Retinal pigment epithelial cell (primary cell): ENCODE data around the gene PGK2.
"Not testable (repeated sequence)": the region's sequence is repeated elsewhere in the genome, so short reads cannot be mapped to it uniquely, and the experiment has no call there.

Source experiments
- DNase-seq: peaks from one replicate; pipeline ENCODE4 v3.0.0-alpha.2; 2010; ENCODE audit warnings: low read depth
- H3K4me3 ChIP-seq: 2 replicates; pipeline ENCODE4 v1.5.1; 2011; ENCODE audit warnings: mild to moderate bottlenecking, low read length, control low read depth, moderate library complexity
- TF ChIP-seq, protein P1 (sequence below): conservative IDR thresholded peaks from 2 replicates; pipeline ENCODE4 v1.5.1; 2011; ENCODE audit warnings: low read depth, low read length, control low read depth, inconsistent platforms

The PGK2 gene

DNA sequence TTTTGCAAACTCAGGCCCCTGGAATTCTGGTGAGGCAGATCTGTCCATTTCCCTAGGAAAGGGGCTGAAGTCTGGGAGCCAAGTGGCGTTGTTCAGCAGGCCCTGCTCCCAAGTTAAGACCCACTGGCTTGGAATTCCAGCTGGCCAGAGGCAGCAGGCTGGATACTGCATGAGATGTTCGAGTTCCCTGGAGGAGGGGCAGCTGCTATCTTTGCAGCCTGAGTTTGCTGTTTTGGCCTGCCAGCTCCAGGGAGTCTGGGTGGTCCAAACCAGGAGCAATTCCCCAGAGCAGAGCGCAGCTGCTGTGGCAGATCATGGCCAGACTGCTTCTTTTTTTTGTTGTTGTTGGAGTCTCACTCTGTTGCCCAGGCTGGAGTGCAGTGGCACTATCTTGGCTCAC, 18.2 kb upstream of the PGK2 start:
- no peak for DNase-seq
- H3K4me3 ChIP-seq = no peak overlapping the region
- TF ChIP-seq, protein P1, sequence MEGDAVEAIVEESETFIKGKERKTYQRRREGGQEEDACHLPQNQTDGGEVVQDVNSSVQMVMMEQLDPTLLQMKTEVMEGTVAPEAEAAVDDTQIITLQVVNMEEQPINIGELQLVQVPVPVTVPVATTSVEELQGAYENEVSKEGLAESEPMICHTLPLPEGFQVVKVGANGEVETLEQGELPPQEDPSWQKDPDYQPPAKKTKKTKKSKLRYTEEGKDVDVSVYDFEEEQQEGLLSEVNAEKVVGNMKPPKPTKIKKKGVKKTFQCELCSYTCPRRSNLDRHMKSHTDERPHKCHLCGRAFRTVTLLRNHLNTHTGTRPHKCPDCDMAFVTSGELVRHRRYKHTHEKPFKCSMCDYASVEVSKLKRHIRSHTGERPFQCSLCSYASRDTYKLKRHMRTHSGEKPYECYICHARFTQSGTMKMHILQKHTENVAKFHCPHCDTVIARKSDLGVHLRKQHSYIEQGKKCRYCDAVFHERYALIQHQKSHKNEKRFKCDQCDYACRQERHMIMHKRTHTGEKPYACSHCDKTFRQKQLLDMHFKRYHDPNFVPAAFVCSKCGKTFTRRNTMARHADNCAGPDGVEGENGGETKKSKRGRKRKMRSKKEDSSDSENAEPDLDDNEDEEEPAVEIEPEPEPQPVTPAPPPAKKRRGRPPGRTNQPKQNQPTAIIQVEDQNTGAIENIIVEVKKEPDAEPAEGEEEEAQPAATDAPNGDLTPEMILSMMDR = no peak

DNA sequence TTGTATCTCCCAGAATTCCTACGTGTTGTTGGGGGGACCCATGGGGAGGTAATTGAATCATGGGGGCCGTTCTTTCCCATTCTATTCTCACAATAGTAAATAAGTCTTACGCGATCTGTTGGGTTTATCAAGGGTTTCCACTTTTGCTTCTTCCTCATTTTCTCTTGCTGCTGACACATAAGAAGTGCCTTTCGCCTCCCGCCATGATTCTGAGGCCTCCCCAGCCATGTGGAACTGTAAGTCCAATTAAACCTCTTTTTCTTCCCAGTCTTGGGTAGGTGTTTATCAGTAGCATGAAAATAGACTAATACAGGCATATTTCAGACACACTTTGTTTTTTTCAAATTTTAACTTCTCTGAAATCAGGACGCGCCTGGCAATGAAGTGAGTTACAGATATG, 14.4 kb upstream of the PGK2 start:
- TF ChIP-seq, protein P1 = no peak
- no peak overlapping the region for H3K4me3 ChIP-seq
- DNase-seq = no peak

DNA sequence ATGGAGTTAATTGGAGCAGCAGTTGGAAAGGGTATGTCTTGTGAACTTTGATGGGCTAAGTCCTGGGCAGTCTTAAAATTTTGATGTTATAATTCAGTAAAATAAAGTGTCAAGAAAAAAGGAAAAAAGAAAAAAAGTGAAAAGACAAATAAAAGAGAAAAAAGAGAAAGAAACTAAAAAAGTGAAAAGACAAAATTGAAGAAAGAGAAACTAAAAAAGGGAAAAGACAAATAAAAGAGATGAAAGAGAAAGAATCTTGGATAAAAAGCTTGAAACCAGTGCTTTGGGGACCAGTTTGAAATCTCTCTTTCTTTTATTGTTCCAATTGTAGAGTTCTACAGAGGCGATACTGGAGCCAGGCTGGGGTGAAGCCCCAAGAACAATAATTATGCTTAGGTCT, 12.0 kb upstream of the PGK2 start:
- DNase-seq = no peak
- H3K4me3 ChIP-seq = no peak overlapping the region
- TF ChIP-seq, protein P1 = no peak

DNA sequence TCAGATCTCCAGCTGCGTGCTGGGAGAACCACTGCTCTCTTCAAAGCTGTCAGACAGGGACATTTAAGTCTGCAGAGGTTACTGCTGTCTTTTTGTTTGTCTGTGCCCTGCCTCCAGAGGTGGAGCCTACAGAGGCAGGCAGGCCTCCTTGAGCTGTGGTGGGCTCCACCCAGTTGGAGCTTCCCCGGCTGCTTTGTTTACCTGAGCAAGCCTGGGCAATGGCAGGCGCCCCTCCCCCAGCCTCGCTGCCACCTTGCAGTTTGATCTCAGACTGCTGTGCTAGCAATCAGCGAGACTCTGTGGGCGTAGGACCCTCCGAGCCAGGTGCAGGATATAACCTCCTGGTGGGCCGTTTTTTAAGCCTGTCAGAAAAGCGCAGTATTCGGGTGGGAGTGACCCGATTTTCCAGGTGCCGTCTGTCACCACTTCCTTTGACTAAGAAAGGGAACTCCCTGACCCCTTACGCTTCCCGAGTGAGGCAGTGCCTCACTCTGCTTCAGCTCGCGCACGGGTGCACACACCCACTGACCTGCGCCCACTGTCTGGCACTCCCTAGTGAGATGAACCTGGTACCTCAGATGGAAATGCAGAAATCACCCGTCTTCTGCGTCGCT, 9.9 kb upstream of the PGK2 start:
- DNase-seq, H3K4me3 ChIP-seq: not testable (repeated sequence)

DNA sequence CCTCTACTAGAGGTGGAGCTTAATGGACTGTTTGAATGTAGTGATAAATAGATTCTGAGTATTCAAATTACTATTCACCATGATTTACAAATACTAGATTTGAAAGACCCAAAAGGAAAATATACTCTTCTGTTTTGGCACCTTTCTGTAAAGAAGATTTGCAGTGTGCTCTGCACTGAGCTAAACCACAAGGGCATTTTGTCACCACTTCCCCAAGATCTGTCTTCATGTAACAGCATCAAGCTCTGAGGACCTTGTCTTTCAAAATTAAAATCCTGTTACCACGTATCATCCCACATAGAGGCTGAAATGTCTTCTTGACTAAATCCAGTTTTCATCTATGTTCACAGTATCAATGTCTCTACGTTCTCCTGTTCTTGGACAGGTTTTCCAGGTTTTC, 3.3 kb upstream of the PGK2 start:
- no peak for DNase-seq
- H3K4me3 ChIP-seq = no peak overlapping the region
- TF ChIP-seq, protein P1 = no peak

DNA sequence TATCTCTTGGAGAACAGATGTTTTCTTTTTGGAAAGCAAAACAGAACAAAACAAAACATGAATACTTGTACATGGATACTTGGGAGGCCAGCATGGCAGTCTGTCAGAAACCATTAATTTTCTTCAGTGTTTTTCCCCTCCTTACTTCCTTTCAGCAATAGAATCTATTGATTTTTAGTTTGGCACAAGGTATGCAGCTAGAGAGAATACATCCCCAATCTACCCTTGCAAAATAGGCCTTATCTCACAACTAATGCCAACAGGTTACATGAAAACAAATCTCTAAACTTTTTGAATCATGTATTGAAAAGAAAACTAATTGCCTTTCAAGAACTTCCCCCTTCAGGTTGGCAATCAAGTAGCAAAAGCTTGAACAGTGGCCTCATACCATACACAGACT, 2.8 kb downstream of the PGK2 start:
- no peak for DNase-seq
- TF ChIP-seq, protein P1 = no peak
- no peak overlapping the region for H3K4me3 ChIP-seq

DNA sequence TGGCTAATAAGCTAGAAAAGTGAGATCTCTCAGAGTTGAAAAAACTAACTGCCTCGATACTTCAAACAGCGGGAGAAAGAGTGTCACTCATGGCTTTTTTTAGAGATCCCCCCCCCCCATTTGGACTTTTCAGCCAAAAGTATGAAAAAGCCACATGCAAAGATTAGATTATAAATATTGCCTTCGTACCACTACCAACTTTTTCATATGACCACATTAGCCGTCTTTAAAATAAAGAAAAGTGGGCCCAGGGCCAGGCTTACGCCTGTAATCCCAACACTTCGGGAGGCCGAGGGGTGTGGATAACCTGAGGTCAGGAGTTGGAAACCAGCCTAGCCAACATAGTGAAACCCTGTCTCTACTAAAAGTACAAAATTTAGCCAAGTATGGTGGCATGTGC, 4.4 kb downstream of the PGK2 start:
- H3K4me3 ChIP-seq = no peak overlapping the region
- TF ChIP-seq, protein P1 = no peak
- DNase-seq = no peak

DNA sequence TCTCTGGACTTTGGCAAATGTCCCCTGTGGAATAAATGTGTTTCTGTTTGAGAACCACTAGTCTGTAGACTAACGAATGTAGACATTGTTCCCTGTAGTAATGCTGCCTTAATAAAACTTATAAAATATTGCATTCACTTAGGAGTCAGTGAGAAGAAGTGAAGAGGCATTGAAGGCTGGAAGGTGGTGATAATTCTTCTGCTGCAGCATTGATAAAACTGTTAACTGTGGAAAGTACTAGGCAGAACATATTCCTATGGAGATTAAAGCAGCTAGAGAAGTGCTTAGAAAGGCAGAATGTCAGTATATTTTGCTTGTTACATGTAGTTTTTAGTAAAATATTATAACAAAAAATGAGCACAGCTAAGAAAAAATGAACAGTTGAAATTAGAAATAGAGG, 4.8 kb downstream of the PGK2 start:
- no peak overlapping the region for H3K4me3 ChIP-seq
- TF ChIP-seq, protein P1 = no peak
- no peak for DNase-seq
